ENCODE results near the gene HERPUD2.
"Not testable (repeated sequence)": the region's sequence is repeated elsewhere in the genome, so short reads cannot be mapped to it uniquely, and the experiment has no call there.

The HERPUD2 gene

GRCh38 chr7:35599061-35599460, 95.9 kb downstream of the HERPUD2 start:
- DNase-seq = no peak

GRCh38 chr7:35596061-35596460, 98.9 kb downstream of the HERPUD2 start:
- no peak for DNase-seq

- DNase-seq = no peak
These were observed 101.0 kb downstream of the HERPUD2 start for GRCh38 chr7:35593899-35594298.

- DNase-seq = no peak
These were observed 106.3 kb downstream of the HERPUD2 start for GRCh38 chr7:35588647-35589046.

GRCh38 chr7:35584990-35585389, 109.9 kb downstream of the HERPUD2 start:
- no peak for DNase-seq

GRCh38 chr7:35584533-35584932, 110.4 kb downstream of the HERPUD2 start:
- not testable (repeated sequence) for DNase-seq
